Fibroblast of the conjunctiva (primary cell): ENCODE data around the gene EPG5.
A peak's percentile ranks its signal among the peaks of the same experiment; 100 is the strongest.
"Not testable (repeated sequence)": the region's sequence is repeated elsewhere in the genome, so short reads cannot be mapped to it uniquely, and the experiment has no call there.

Experiments used
- DNase-seq: peaks from one replicate; pipeline ENCODE4 v3.0.0-alpha.2; 2010; ENCODE audit warnings: low read depth

The EPG5 gene

GRCh38 chr18:45976566-45976965 is 9.4 kb upstream of the EPG5 start:
- no peak for DNase-seq

- DNase-seq: peak; percentile 89
Measured at GRCh38 chr18:45974088-45974536, 7.0 kb upstream of the EPG5 start.

GRCh38 chr18:45964913-45965312 is 2.2 kb downstream of the EPG5 start:
- not testable (repeated sequence) for DNase-seq

GRCh38 chr18:45962866-45963265 is 4.3 kb downstream of the EPG5 start:
- DNase-seq: no peak

- no peak for DNase-seq
Measured at GRCh38 chr18:45962461-45962860, 4.7 kb downstream of the EPG5 start.

- not testable (repeated sequence) for DNase-seq
Measured at GRCh38 chr18:45959484-45959883, 7.6 kb downstream of the EPG5 start.

- DNase-seq: no peak
Measured at GRCh38 chr18:45958730-45959129, 8.4 kb downstream of the EPG5 start.

GRCh38 chr18:45958027-45958426 is 9.1 kb downstream of the EPG5 start:
- DNase-seq: no peak

- peak; percentile 59 for DNase-seq
Measured at GRCh38 chr18:45957100-45957499, 10.0 kb downstream of the EPG5 start.

- peak; percentile 81 for DNase-seq
Measured at GRCh38 chr18:45954070-45954934, 12.8 kb downstream of the EPG5 start.

GRCh38 chr18:45951016-45951714 is 16.0 kb downstream of the EPG5 start:
- DNase-seq: peak; percentile 64

- no peak for DNase-seq
Measured at GRCh38 chr18:45945669-45946068, 21.5 kb downstream of the EPG5 start.

GRCh38 chr18:45940724-45941123 is 26.4 kb downstream of the EPG5 start:
- DNase-seq: no peak

- DNase-seq: no peak
Measured at GRCh38 chr18:45939236-45939635, 27.9 kb downstream of the EPG5 start.

GRCh38 chr18:45938488-45938935 is 28.6 kb downstream of the EPG5 start:
- DNase-seq: no peak

GRCh38 chr18:45935591-45936335 is 31.4 kb downstream of the EPG5 start:
- DNase-seq: no peak

GRCh38 chr18:45932708-45933107 is 34.4 kb downstream of the EPG5 start:
- DNase-seq: no peak

- DNase-seq: no peak
Measured at GRCh38 chr18:45930963-45931362, 36.2 kb downstream of the EPG5 start.

- no peak for DNase-seq
Measured at GRCh38 chr18:45926691-45927090, 40.4 kb downstream of the EPG5 start.

- DNase-seq: no peak
Measured at GRCh38 chr18:45926085-45926484, 41.0 kb downstream of the EPG5 start.

- no peak for DNase-seq
Measured at GRCh38 chr18:45923138-45923537, 44.0 kb downstream of the EPG5 start.

GRCh38 chr18:45920367-45920766 is 46.8 kb downstream of the EPG5 start:
- DNase-seq: peak; percentile 80
